Subcutaneous abdominal adipose tissue (tissue), 5 donors: ENCODE measurements around the gene ZNF808.

Experiments
- H3K27ac ChIP-seq: one replicate; pipeline ENCODE4 v1.7.0; 2013; ENCODE audit warnings: low read depth, mild to moderate bottlenecking, inconsistent platforms, low read length, moderate library complexity
- H3K27me3 ChIP-seq, 5 donors: one replicate each; pipeline ENCODE4 v1.7.0; 2013; ENCODE audit warnings: low read length in 5 of 5, inconsistent platforms in 1 of 5; ENCODE audit not compliant: control insufficient read depth in 5 of 5, insufficient read depth in 4 of 5
- H3K36me3 ChIP-seq, 5 donors: one replicate each; pipeline ENCODE4 v1.7.0; 2013; ENCODE audit warnings: low read length in 5 of 5; ENCODE audit not compliant: control insufficient read depth in 5 of 5, insufficient read depth in 5 of 5
- H3K4me1 ChIP-seq, 5 donors: one replicate each; pipeline ENCODE4 v1.7.0; 2013; ENCODE audit warnings: low read length in 5 of 5, mild to moderate bottlenecking in 3 of 5, moderate library complexity in 1 of 5; ENCODE audit not compliant: control insufficient read depth in 5 of 5, insufficient read depth in 5 of 5
- H3K4me3 ChIP-seq, 5 donors: one replicate each; pipeline ENCODE4 v1.7.0; 2013; ENCODE audit warnings: low read length in 5 of 5, low read depth in 1 of 5
- H3K9ac ChIP-seq, 5 donors: one replicate each; pipeline ENCODE4 v1.7.0; 2013; ENCODE audit warnings: low read length in 5 of 5, mild to moderate bottlenecking in 4 of 5, moderate library complexity in 3 of 5
- H3K9me3 ChIP-seq, 5 donors: one replicate each; pipeline ENCODE4 v1.7.0; 2013; ENCODE audit warnings: low read length in 5 of 5; ENCODE audit not compliant: control insufficient read depth in 5 of 5
- donor health status: healthy.
- donor health status: healthy.
- donor health status: healthy.
- donor health status: healthy.
- donor health status: healthy.

ZNF808 gene

DNA sequence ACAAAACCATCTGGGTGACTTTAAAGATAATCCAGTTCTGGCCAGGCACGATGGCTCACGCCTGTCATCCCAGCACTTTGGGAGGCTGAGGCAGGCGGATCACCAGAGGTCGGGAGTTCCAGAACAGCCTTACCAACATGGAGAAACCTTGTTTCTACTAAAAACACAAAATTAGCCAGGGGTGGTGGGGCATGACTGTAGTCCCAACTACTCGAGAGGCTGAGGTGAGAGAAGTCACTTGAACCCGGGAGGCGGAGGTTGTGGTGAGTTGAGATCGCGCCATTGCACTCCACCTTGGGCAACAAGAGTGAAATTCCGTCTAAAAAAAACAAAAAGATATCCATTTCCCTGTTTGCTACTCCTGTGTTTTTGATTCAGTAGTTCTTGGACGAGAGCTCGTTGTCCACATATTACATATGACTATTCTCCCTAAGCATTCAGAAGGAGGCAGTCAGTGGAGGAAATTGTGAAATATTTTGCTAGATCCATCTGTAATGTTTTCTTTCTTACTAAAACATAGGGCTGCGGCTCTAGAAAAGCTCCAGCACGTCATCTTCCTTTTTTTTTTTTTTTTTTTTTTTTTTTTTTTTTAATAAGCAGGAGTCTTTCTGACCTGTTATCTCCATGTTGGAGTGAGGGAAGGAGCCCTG, 76.2 kb downstream of the ZNF808 start:
- no peak overlapping the region for H3K4me3 ChIP-seq
- H3K9me3 ChIP-seq = peaks cover 0 to 12% (median 5%) of the 10 kb centered on the region in 5 donors
- H3K36me3 ChIP-seq = no peaks in the 10 kb centered on the region
- H3K9ac ChIP-seq = no peak overlapping the region
- H3K4me1 ChIP-seq = peaks cover 0 to 19% (median 17%) of the 10 kb centered on the region in 5 donors
- H3K27me3 ChIP-seq = no peaks in the 10 kb centered on the region
- no peak overlapping the region for H3K27ac ChIP-seq
